HepG2 (cell line): Measurements from ENCODE around the gene ANXA6. TPM values are rescaled to one million over a fixed set of nuclear protein-coding genes. Genes with fewer than 3 reads are reported as not detected.

ENCODE experiments used
- ATAC-seq: fragments of 200-7000 bp; cut with Tn5 transposase; 3 replicates; pipeline ENCODE4 v1.9.1; 2020; ENCODE audit warnings: mild to moderate bottlenecking, moderate library complexity
- BruUV-seq: library from RNA; stranded (reverse); fragments of 400-500 nt; replicated peaks from 2 replicates; lab custom pipeline; 2021; lab: Mats Ljungman, UMichigan
- CTCF ChIA-PET: fragments of 300-600 bp; formaldehyde crosslinking; extraction: SDS; loops from one replicate; lab custom pipeline; 2021; ENCODE audit warnings: low total read pairs, inconsistent platforms, low intra/inter-chr PET ratio; lab: Yijun Ruan, JAX
- POLR2A ChIA-PET: fragments of 350-600 bp; sonication (Branson Sonifier 250); formaldehyde crosslinking; loops from one replicate; lab custom pipeline; 2020; ENCODE audit warnings: antibody characterized with exemption, inconsistent platforms; lab: Yijun Ruan, JAX
- DNase-seq: peaks from one replicate; pipeline ENCODE4 v3.0.0-alpha.2; 2015; ENCODE audit warnings: low spot score
- FAIRE-seq: peaks from 3 replicates; lab custom pipeline; 2011; peaks lifted over from hg19 to GRCh38; lab: Jason Lieb, UNC
- H2AFZ ChIP-seq: one replicate; pipeline ENCODE4 v1.6.1; 2011; ENCODE audit warnings: low read length, inconsistent platforms
- H3K27ac ChIP-seq: fragments of 300-600 bp; 3 replicates; pipeline ENCODE4 v1.8.0; 2011; ENCODE audit warnings: mixed run types, mild to moderate bottlenecking, mixed read lengths, low read length, inconsistent platforms; ENCODE audit not compliant: insufficient read depth; ENCODE audit errors: extremely low read length
- H3K27me3 ChIP-seq, 2 experiments: fragments of 200-600 bp in 1 of 2; 2 replicates in 1 of 2; 3 replicates in 1 of 2; pipeline versions ENCODE4 v1.6.0 to v1.8.0; 2011; ENCODE audit warnings: low read length in 2 of 2, mild to moderate bottlenecking in 2 of 2, moderate library complexity in 2 of 2, inconsistent platforms in 1 of 2; ENCODE audit not compliant: insufficient read depth in 2 of 2, control insufficient read depth in 1 of 2
- H3K36me3 ChIP-seq, 2 experiments: fragments of 200-600 bp in 1 of 2; replicated peaks in 1 of 2; 2 replicates in 1 of 2; 3 replicates in 1 of 2; pipeline versions ENCODE4 v1.5.1 to v1.8.0; 2011; ENCODE audit warnings: low read length in 2 of 2, inconsistent platforms in 1 of 2; ENCODE audit not compliant: insufficient read depth in 2 of 2, control insufficient read depth in 1 of 2
- H3K4me1 ChIP-seq: 2 replicates; pipeline ENCODE4 v1.5.1; 2012; ENCODE audit warnings: low read length, inconsistent platforms; ENCODE audit not compliant: insufficient read depth
- H3K4me2 ChIP-seq: 2 replicates; pipeline ENCODE4 v1.6.0; 2011; ENCODE audit warnings: low read depth, low read length, inconsistent platforms
- H3K4me3 ChIP-seq, 3 experiments: fragments of 200-600 bp in 1 of 3; sonication (generic), shearing (Covaris generic) in 1 of 3; replicated peaks in 1 of 3; 2 replicates each; pipeline ENCODE4 v1.5.1; 2011 to 2016; ENCODE audit warnings: low read length in 3 of 3, inconsistent platforms in 2 of 3, low read depth in 2 of 3, mild to moderate bottlenecking in 2 of 3, control low read depth in 1 of 3, mixed read lengths in 1 of 3; ENCODE audit not compliant: insufficient read depth in 1 of 3
- H3K79me2 ChIP-seq: one replicate; pipeline ENCODE4 v1.6.1; 2011; ENCODE audit warnings: low read length, inconsistent platforms; ENCODE audit not compliant: insufficient read depth
- H3K9ac ChIP-seq: 2 replicates; pipeline ENCODE4 v1.6.0; 2011; ENCODE audit warnings: mild to moderate bottlenecking, low read depth, low read length, inconsistent platforms; ENCODE audit not compliant: insufficient read depth
- H3K9me3 ChIP-seq: 2 replicates; pipeline ENCODE4 v1.5.1; 2012; ENCODE audit warnings: mild to moderate bottlenecking, low read length
- H4K20me1 ChIP-seq: 2 replicates; pipeline ENCODE4 v1.6.0; 2011; ENCODE audit warnings: inconsistent platforms, mild to moderate bottlenecking, low read length, moderate library complexity; ENCODE audit not compliant: insufficient read depth
- FOXP1 ChIP-seq, 2 experiments: fragments of 450-650 bp in 1 of 2; IDR thresholded peaks; 2 replicates each; pipeline ENCODE4 v1.6.1; 2017 to 2018; ENCODE audit warnings: antibody characterized with exemption in 1 of 2
- FUBP1 ChIP-seq: sonication (generic); formaldehyde crosslinking; IDR thresholded peaks from 2 replicates; pipeline ENCODE4 v1.5.1; 2020; ENCODE audit warnings: missing genetic modification reagents, mild to moderate bottlenecking, borderline replicate concordance
- HNF4A ChIP-seq: sonication (generic); formaldehyde crosslinking; IDR thresholded peaks from 2 replicates; pipeline ENCODE4 v1.4.0; 2020; ENCODE audit warnings: missing genetic modification reagents
- MYNN ChIP-seq: sonication (generic); formaldehyde crosslinking; IDR thresholded peaks from 2 replicates; pipeline ENCODE4 v1.4.0; 2020; ENCODE audit warnings: mild to moderate bottlenecking, low read depth, missing genetic modification reagents
- PAF1 ChIP-seq: IDR thresholded peaks from 2 replicates; pipeline ENCODE4 v1.6.1; 2016; ENCODE audit warnings: missing genetic modification reagents, missing compliant biosample characterization
- SRY ChIP-seq: sonication (generic); formaldehyde crosslinking; IDR thresholded peaks from 2 replicates; pipeline ENCODE4 v1.8.0; 2022; ENCODE audit warnings: mild to moderate bottlenecking, missing genetic modification reagents
- ZC3H13 ChIP-seq: sonication (generic); formaldehyde crosslinking; IDR thresholded peaks from 2 replicates; pipeline ENCODE4 v1.8.1; 2023; ENCODE audit warnings: mild to moderate bottlenecking, missing genetic modification reagents, moderate library complexity
- ZNF136 ChIP-seq: sonication (generic); formaldehyde crosslinking; IDR thresholded peaks from 2 replicates; pipeline ENCODE4 v1.8.1; 2022; ENCODE audit warnings: low read depth, mild to moderate bottlenecking, moderate library complexity, missing genetic modification reagents
- ZNF382 ChIP-seq: sonication (generic); formaldehyde crosslinking; IDR thresholded peaks from 2 replicates; pipeline ENCODE4 v1.5.0; 2020; ENCODE audit warnings: missing genetic modification reagents, mild to moderate bottlenecking, borderline replicate concordance
- WGBS: methylation state at CpG from one replicate; pipeline ENCODE4 v1.1.6; 2017; ENCODE audit warnings: low lambda C conversion rate; 5-methylcytosine and 5-hydroxymethylcytosine counted together
- in situ Hi-C: cut with HindIII; loops from 2 replicates; pipeline ENCODE4 v1.10.0; 2017; ENCODE audit warnings: low pct_unique_long_range_greater_than_20kb; ENCODE audit not compliant: extremely low pct_ligation_motif_present
- intact Hi-C: fragments of 100-400 bp; cut with micrococcal nuclease; formaldehyde crosslinking; loops from one replicate; pipeline ENCODE4 v1.10.0; 2022; ENCODE audit not compliant: unreplicated experiment
- polyA plus RNA-seq, 8 experiments: library from polyadenylated mRNA; depleted of rRNA in 3 of 8; stranded (reverse) in 7 of 8; unstranded in 1 of 8; fragments of >200 nt; fragmentation: Illumina TruSeq in 4 of 8; extraction: Trizol in 4 of 8; gene quantifications; 2 replicates each; pipeline versions ENCODE4 v1.2.1 to v1.2.3, GENCODE V29; 2011 to 2016; ENCODE audit warnings: low read depth in 4 of 8, missing spikeins in 1 of 8, mixed read lengths in 1 of 8; ENCODE audit not compliant: insufficient read depth in 1 of 8
- total RNA-seq, 5 experiments: library from RNA; depleted of rRNA; stranded (reverse); fragments of >200 nt; fragmentation: Illumina TruSeq; extraction: Trizol; gene quantifications; 2 replicates each; pipeline ENCODE4 v1.2.3, GENCODE V29; 2016; ENCODE audit warnings: low read depth in 1 of 5
- TF ChIP-seq, protein P1 (sequence below), 2 experiments: sonication (generic) in 1 of 2; formaldehyde crosslinking in 1 of 2; IDR thresholded peaks; 2 replicates each; pipeline versions ENCODE4 v1.4.0 to v1.6.1; 2018 to 2020; ENCODE audit warnings: missing genetic modification reagents in 2 of 2, borderline replicate concordance in 1 of 2, low read depth in 1 of 2, mild to moderate bottlenecking in 1 of 2, missing biosample characterization in 1 of 2
- TF ChIP-seq, protein P2 (sequence below): sonication (generic); formaldehyde crosslinking; conservative IDR thresholded peaks from 2 replicates; pipeline ENCODE4 v1.8.0; 2022; ENCODE audit warnings: low read depth, missing genetic modification reagents

The ANXA6 gene
- total and polyA plus RNA-seq, 2 of the 13 experiments (the other 11 are each of a cell fraction or from before 2014, with no cell fraction given) = 103 to 125 TPM

DNA sequence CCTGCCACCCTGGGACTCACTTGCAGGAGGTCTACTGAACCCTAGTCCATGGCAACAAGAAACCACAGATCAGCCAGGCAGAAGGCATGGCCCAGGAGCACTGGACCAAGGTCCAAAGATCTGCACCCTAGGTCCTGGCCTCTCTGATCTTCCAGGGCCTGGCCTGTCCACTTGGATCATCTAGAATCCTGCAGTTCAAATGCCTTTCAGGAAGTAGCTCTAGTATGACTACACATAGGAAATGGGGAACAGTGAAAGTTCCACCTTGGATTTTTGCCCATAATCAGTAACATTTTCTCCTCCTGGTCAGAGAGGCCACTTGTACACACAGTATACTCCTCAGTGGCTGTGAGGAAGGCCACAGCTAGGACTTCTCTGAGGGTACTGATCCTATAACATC is 11.5 kb downstream of the ANXA6 start:
- POLR2A ChIA-PET = no interaction called here
- Histone ChIP-seq H3K27ac (no peak overlapping the region), H3K9me3 (no peaks in the 10 kb centered on the region), H4K20me1 (no peaks in the 10 kb centered on the region; the same call in 1 of the 2 replicates), H2AFZ (no peak overlapping the region), H3K4me1 (peaks cover 26% of the 10 kb centered on the region), H3K4me2 (no peak overlapping the region), H3K79me2 (peaks cover 13% of the 10 kb centered on the region), H3K4me3 (no peak overlapping the region), H3K36me3 (peaks cover 15 to 52% of the 10 kb centered on the region in 2 experiments), H3K9ac (no peak overlapping the region), H3K27me3 (no peaks in the 10 kb centered on the region)
- ATAC-seq (no peak), FAIRE-seq (no peak), DNase-seq (no peak)
- TF ChIP-seq HNF4A (CRISPR knock-in tag) (peak; percentile 34; the same call in 1 of the 2 replicates), ZNF382 (CRISPR knock-in tag) (no peak)
- no TSS peak for BruUV-seq
- CTCF ChIA-PET = no interaction called here
- intact Hi-C loops (no loop called here), in situ Hi-C loops (no loop called here)

DNA sequence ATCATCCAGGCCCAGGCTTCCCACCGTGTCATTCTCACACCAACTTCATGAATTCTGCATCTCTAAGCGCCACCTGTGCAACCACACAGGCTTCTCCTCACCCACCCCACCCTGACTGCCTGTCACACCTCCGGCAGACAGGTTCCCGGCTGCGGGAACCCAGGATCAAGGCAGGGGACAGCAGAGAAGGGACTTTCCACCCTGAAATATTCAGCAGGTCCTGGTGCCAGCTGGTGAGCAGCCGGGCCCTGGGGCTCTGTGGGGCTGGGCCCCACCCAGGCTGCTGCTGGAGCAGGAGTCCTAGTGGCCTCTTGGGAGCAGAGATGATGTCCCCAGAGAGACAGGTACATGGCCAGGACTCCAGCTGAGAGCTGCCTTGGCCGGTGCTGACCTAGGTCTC is 12.7 kb downstream of the ANXA6 start:
- H4K20me1 ChIP-seq = no peaks in the 10 kb centered on the region; the same call in 1 of the 2 replicates
- peaks cover 13% of the 10 kb centered on the region for H3K79me2 ChIP-seq
- in situ Hi-C loops (no loop called here), intact Hi-C loops (no loop called here)
- no TSS peak for BruUV-seq
- DNase-seq (no peak), ATAC-seq (no peak; the same call in 2 of the 3 replicates), FAIRE-seq (no peak)
- H3K27ac ChIP-seq = no peak overlapping the region
- no peak overlapping the region for H2AFZ ChIP-seq
- no peak overlapping the region for H3K4me3 ChIP-seq
- no peak overlapping the region for H3K9ac ChIP-seq
- 86% methylated on average over 6 of the region's 7 CpGs for WGBS
- ChIA-PET CTCF (no interaction called here), POLR2A (no interaction called here)
- no peak overlapping the region for H3K4me2 ChIP-seq
- H3K4me1 ChIP-seq = peaks cover 14% of the 10 kb centered on the region
- peaks cover 15 to 57% of the 10 kb centered on the region in 2 experiments for H3K36me3 ChIP-seq
- no peaks in the 10 kb centered on the region for H3K9me3 ChIP-seq
- no peaks in the 10 kb centered on the region for H3K27me3 ChIP-seq
- no peak for TF ChIP-seq PAF1 (CRISPR knock-in tag)
- TF ChIP-seq, protein P1, sequence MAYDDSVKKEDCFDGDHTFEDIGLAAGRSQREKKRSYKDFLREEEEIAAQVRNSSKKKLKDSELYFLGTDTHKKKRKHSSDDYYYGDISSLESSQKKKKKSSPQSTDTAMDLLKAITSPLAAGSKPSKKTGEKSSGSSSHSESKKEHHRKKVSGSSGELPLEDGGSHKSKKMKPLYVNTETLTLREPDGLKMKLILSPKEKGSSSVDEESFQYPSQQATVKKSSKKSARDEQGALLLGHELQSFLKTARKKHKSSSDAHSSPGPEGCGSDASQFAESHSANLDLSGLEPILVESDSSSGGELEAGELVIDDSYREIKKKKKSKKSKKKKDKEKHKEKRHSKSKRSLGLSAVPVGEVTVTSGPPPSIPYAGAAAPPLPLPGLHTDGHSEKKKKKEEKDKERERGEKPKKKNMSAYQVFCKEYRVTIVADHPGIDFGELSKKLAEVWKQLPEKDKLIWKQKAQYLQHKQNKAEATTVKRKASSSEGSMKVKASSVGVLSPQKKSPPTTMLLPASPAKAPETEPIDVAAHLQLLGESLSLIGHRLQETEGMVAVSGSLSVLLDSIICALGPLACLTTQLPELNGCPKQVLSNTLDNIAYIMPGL (CRISPR knock-in tag; IDR thresholded peaks at IDR 0.05; ENCODE audit: borderline replicate concordance in 1 of 2, low read depth in 1 of 2) = no peak
- no peak for TF ChIP-seq ZNF136 (CRISPR knock-in tag)
- TF ChIP-seq SRY = no peak
- no peak for TF ChIP-seq FUBP1
- TF ChIP-seq MYNN (CRISPR knock-in tag) = no peak
- TF ChIP-seq ZC3H13 (CRISPR knock-in tag) = no peak
- TF ChIP-seq FOXP1 (IDR thresholded peaks at IDR 0.05) = no peak
- TF ChIP-seq FOXP1 (CRISPR knock-in tag; IDR thresholded peaks at IDR 0.05) = no peak
- TF ChIP-seq, protein P2, sequence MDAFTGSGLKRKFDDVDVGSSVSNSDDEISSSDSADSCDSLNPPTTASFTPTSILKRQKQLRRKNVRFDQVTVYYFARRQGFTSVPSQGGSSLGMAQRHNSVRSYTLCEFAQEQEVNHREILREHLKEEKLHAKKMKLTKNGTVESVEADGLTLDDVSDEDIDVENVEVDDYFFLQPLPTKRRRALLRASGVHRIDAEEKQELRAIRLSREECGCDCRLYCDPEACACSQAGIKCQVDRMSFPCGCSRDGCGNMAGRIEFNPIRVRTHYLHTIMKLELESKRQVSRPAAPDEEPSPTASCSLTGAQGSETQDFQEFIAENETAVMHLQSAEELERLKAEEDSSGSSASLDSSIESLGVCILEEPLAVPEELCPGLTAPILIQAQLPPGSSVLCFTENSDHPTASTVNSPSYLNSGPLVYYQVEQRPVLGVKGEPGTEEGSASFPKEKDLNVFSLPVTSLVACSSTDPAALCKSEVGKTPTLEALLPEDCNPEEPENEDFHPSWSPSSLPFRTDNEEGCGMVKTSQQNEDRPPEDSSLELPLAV (CRISPR knock-in tag) = no peak
